ACC112 (cell line): Measurements from ENCODE around the gene ATF5.

Experiments used
- H2AFZ ChIP-seq: fragments of 200-600 bp; sonication (generic); one replicate; pipeline ENCODE4 v1.6.0; 2017; ENCODE audit warnings: antibody characterized with exemption, low read length; ENCODE audit not compliant: unreplicated experiment
- H3K27ac ChIP-seq: fragments of 200-600 bp; sonication (generic); 2 replicates; pipeline ENCODE4 v1.5.1; 2014; ENCODE audit warnings: low read depth, mild to moderate bottlenecking, antibody characterized with exemption, low read length, moderate library complexity
- H3K27me3 ChIP-seq: fragments of 200-600 bp; sonication (generic); 2 replicates; pipeline ENCODE4 v1.6.1; 2014; ENCODE audit warnings: mild to moderate bottlenecking, antibody characterized with exemption, low read length, moderate library complexity, mixed read lengths; ENCODE audit not compliant: insufficient read depth
- H3K36me3 ChIP-seq: fragments of 200-600 bp; sonication (generic); 2 replicates; pipeline ENCODE4 v1.6.1; 2016; ENCODE audit warnings: mild to moderate bottlenecking, antibody characterized with exemption, low read length, moderate library complexity, mixed read lengths; ENCODE audit not compliant: insufficient read depth
- H3K4me1 ChIP-seq: fragments of 200-600 bp; sonication (generic); one replicate; pipeline ENCODE4 v1.6.1; 2016; ENCODE audit warnings: low read length, mixed read lengths; ENCODE audit not compliant: insufficient read depth, unreplicated experiment, control insufficient read depth
- H3K4me3 ChIP-seq: fragments of 200-600 bp; sonication (generic); 2 replicates; pipeline ENCODE4 v1.5.1; 2014; ENCODE audit warnings: mild to moderate bottlenecking, low read depth, low read length
- H3K79me2 ChIP-seq: fragments of 200-600 bp; sonication (generic); one replicate; pipeline ENCODE4 v1.6.0; 2016; ENCODE audit warnings: low read length; ENCODE audit not compliant: control insufficient read depth, unreplicated experiment, insufficient read depth

The ATF5 gene

DNA sequence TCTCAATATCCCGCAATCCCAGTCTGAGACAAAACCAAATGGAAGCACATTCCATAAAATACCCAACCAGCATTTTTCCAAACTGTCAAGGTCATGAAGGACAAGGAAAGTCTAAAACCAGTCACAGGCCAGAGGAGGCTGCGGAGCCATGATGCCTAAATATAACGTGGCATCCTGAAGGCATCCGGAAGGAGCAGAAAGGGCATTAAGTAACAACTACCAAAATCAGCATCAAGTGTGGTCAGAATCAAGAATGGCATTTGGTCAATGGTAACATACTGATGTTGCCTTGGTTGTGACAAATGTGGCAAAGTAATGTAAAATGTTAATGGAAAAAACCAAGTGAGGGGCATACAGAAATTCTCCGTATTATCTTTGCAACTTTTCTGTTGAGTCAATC, 3.5 kb upstream of the ATF5 start:
- Histone ChIP-seq H3K4me1 (peaks cover 28% of the 10 kb centered on the region), H3K27ac (no peak overlapping the region), H3K36me3 (peaks cover 11% of the 10 kb centered on the region; the same call in 1 of the 2 replicates), H3K4me3 (no peak overlapping the region), H3K79me2 (peaks cover 76% of the 10 kb centered on the region), H2AFZ (no peak overlapping the region), H3K27me3 (no peaks in the 10 kb centered on the region)

DNA sequence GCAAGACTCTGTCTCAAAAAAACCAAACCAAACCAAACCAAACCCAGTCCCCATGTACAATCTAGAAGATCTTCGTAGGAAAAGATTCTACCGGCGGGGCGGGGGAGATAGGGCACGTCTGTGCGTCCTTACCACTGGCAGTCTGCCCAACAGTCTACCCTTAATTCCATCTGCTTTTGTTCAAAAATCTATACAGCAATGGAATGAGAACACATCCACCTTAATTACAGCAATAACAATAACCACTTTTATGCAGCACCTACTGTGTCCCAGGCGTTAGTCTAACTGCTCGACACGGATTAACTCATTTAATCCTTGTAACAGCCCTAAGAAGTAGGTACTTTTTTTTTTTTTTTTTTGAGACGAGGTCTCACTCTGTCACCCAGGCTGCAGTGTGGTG, 2.5 kb upstream of the ATF5 start:
- H3K4me3 ChIP-seq: no peak overlapping the region
- H3K79me2 ChIP-seq: peaks cover 66% of the 10 kb centered on the region

DNA sequence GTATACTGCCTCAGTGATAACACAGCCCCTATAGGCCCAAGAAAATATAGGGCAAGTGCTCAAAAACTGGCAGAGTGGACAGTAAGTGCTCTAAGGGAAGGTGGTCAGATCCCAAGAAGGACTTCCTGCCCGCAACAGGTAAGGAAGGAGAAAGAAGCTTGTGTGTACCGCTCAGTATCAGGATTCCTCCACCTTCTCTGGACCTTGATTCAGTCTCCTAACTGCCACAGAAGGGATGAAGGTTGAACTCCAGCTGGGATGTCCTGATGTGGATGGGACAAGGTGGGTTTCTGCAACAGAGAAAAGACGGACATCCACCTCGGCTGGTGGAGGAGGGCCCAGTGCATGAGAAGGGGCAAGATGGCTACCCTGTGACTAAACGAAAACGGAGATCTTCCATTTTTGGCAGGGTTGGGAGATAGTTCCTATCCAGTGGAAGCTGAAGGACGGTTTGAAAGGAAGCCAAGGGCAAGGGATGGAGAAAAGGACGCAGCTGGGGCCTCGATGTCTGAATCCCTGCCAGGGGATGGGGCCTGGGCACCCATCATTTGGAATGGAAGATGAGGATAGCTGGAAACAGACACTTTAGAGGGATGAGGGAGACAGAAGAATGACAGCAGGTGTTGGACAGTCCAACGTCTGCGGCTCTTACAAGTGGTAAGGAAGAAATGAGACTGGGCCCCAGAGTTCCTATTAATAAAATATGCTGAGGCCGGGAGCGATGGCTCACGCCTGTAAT, 1.3 kb upstream of the ATF5 start:
- peaks cover 57% of the 10 kb centered on the region for H3K79me2 ChIP-seq
- peak overlapping the region; percentile 83 for H3K4me3 ChIP-seq
- peak overlapping the region; percentile 43; the same call in 1 of the 2 replicates for H3K27ac ChIP-seq
- peaks cover 19% of the 10 kb centered on the region for H3K4me1 ChIP-seq
- peaks cover 11% of the 10 kb centered on the region; the same call in 1 of the 2 replicates for H3K36me3 ChIP-seq
- H3K27me3 ChIP-seq: no peaks in the 10 kb centered on the region
- no peak overlapping the region for H2AFZ ChIP-seq

More for the DNA sequence above, 2.5 kb upstream of the ATF5 start:
- H3K4me1 ChIP-seq: peaks cover 28% of the 10 kb centered on the region
- H3K36me3 ChIP-seq: peaks cover 11% of the 10 kb centered on the region; the same call in 1 of the 2 replicates
- no peak overlapping the region for H3K27ac ChIP-seq
- H3K27me3 ChIP-seq: no peaks in the 10 kb centered on the region
- H2AFZ ChIP-seq: no peak overlapping the region

DNA sequence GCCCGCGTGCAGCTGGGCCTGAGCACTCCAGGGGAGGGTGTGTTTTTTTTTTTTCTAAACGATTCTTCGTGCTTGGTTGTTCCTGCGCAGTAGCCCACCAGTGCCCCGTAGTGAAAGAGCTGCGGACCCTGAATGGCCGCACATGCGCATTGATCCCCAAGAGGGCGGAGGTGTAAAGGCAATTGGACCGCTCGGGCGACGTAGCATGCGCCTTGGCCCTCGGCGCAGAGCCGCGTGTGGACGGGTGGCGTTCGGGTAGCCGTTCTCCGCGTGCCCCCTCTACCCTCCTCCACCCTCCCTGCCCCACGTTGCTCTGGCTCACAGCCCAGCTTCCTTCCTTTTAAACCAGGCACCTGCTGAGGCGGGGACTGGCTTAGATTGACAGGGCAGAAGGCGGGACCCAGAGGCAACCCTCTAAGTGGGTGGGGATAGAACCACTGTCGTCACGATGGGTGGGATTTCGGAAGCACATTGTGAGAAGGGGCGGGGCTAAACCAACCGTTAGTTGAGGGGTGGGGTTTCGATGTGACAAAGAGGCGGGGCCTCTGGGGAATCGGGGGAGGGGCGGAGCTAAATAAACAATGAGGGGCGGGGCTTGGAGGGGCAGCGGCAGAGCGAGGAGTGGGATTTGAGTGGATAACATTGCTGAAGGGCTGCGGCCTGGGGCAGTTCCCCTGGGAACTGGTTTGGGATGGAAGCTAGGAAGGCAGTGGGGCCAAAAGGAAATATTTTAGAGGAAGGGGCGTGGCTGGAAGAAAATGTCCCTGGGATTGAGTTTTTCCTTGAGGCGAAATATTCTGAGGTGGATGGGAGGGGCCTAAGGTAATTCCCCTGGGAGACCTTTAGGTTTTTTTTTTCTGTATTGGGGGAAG, 842 bp downstream of the ATF5 start:
- Histone ChIP-seq H3K27ac (peak overlapping the region; percentile 73), H3K79me2 (peaks cover 35% of the 10 kb centered on the region), H2AFZ (peak overlapping the region; percentile 95), H3K4me3 (peak overlapping the region; percentile 83), H3K27me3 (no peaks in the 10 kb centered on the region), H3K36me3 (peaks cover 7% of the 10 kb centered on the region; the same call in 1 of the 2 replicates), H3K4me1 (peaks cover 16% of the 10 kb centered on the region)

DNA sequence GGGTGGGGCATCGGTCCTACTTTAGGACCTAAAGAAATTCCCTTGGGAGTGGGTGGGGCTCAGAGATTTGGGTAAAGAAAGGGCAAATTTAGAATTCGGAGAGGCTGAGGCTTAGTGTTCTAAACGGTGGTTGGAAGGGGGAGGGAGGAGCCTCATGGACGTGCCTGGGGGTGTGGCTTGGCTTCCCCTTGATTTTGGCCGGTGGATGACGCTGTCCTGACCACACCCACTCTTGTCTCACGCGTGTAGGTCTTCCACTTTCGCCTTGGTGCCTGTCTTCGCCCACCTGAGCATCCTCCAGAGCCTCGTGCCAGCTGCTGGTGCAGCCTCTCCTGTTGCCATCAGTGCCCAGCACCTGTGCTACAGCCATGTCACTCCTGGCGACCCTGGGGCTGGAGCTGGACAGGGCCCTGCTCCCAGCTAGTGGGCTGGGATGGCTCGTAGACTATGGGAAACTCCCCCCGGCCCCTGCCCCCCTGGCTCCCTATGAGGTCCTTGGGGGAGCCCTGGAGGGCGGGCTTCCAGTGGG, 1.5 kb downstream of the ATF5 start:
- H3K79me2 ChIP-seq: peaks cover 30% of the 10 kb centered on the region
- peaks cover 7% of the 10 kb centered on the region; the same call in 1 of the 2 replicates for H3K36me3 ChIP-seq
- H3K4me3 ChIP-seq: peak overlapping the region; percentile 83
- no peak overlapping the region for H3K27ac ChIP-seq
- H3K27me3 ChIP-seq: no peaks in the 10 kb centered on the region
- H2AFZ ChIP-seq: no peak overlapping the region
- H3K4me1 ChIP-seq: peaks cover 12% of the 10 kb centered on the region

DNA sequence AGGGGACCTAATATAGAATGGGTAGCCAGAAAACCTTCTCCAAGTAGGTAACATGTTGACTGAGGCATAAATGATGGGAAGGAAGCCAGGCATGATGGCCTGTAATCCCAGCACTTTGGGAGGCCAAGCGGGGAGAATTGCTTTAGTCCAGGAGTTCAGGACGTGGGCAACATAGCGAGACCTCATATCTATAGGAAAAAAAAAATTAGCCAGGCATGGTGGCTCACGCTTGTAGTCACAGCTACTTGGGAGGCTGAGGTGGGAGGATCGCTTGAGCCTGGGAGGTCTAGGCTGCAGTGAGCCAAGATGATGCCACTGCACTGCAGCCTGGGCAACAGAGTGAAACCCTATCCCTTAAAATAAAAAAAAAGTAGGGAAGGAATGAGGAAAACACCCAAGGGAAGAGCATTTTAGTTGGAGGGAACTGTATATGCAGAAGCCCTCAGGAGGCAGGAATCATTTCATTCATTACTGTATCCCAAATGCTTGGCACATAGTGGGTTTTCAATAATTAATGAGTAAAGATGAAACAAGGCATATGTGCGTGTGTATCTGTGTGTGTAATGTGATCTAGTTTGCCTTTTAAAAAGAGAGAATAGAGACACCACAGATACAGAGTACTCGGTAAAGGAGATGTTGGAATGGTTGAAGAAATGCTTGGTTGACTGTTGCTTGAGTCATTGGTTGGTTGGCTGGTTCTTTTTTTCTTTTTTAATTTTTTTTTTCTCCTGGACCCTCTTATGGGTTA, 2.5 kb downstream of the ATF5 start:
- Histone ChIP-seq H3K27ac (no peak overlapping the region), H3K4me3 (no peak overlapping the region), H3K4me1 (peaks cover 12% of the 10 kb centered on the region), H2AFZ (no peak overlapping the region), H3K36me3 (peaks cover 7% of the 10 kb centered on the region; the same call in 1 of the 2 replicates), H3K27me3 (no peaks in the 10 kb centered on the region), H3K79me2 (peaks cover 26% of the 10 kb centered on the region)

DNA sequence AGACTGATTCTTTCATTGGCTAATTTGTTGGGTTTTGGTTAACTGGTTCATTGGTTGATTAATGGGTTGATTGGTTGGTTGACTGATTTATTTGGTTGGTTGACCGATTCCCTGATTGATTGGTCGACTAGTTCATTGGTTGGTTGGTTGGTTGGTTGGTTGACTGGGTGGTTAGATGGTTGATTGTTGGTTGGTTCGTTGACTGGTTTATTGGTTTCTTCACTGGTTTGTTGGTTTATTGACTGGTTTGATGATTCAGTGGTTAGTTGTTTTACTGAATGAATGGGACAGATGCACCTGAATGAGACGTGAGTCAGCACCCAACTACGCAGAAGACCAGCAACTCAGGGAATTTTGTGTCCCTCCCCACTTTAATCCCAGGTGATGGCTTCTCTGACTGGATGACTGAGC, 3.0 kb downstream of the ATF5 start:
- H3K27me3 ChIP-seq: no peaks in the 10 kb centered on the region
- H3K4me3 ChIP-seq: no peak overlapping the region
- no peak overlapping the region for H2AFZ ChIP-seq
- H3K27ac ChIP-seq: no peak overlapping the region
- peaks cover 20% of the 10 kb centered on the region for H3K79me2 ChIP-seq
- H3K36me3 ChIP-seq: peaks cover 6% of the 10 kb centered on the region; the same call in 1 of the 2 replicates
- H3K4me1 ChIP-seq: peaks cover 10% of the 10 kb centered on the region

DNA sequence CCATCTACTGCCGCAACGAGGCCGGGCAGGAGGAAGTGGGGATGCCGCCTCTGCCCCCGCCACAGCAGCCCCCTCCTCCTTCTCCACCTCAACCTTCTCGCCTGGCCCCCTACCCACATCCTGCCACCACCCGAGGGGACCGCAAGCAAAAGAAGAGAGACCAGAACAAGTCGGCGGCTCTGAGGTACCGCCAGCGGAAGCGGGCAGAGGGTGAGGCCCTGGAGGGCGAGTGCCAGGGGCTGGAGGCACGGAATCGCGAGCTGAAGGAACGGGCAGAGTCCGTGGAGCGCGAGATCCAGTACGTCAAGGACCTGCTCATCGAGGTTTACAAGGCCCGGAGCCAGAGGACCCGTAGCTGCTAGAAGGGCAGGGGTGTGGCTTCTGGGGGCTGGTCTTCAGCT, 3.7 kb downstream of the ATF5 start:
- H3K36me3 ChIP-seq: no peaks in the 10 kb centered on the region
- H3K27ac ChIP-seq: no peak overlapping the region
- H3K79me2 ChIP-seq: peaks cover 14% of the 10 kb centered on the region
- no peak overlapping the region for H3K4me3 ChIP-seq
- H3K27me3 ChIP-seq: no peaks in the 10 kb centered on the region
- H3K4me1 ChIP-seq: peaks cover 3% of the 10 kb centered on the region
- H2AFZ ChIP-seq: no peak overlapping the region

DNA sequence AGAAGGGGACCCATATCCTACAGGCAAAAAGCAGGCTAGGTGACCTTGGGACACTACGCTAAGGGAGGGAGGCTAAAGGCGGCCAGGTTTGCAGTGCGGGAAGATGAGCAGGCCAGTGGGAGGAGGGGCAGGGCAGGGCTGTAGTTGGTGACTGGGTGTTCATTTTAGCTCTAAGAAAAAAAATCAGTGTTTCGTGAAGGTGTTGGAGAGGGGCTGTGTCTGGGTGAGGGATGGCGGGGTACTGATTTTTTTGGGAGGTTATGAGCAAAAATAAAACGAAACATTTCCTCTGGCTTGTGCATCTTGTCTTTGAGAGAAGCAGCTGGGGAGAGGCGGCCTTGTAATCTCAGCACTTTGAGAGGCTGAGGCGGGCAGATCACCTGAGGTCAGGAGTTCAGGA, 4.6 kb downstream of the ATF5 start:
- Histone ChIP-seq H3K27me3 (no peaks in the 10 kb centered on the region), H3K4me3 (no peak overlapping the region), H3K36me3 (no peaks in the 10 kb centered on the region), H3K27ac (no peak overlapping the region), H3K79me2 (peaks cover 6% of the 10 kb centered on the region), H3K4me1 (no peaks in the 10 kb centered on the region), H2AFZ (no peak overlapping the region)

DNA sequence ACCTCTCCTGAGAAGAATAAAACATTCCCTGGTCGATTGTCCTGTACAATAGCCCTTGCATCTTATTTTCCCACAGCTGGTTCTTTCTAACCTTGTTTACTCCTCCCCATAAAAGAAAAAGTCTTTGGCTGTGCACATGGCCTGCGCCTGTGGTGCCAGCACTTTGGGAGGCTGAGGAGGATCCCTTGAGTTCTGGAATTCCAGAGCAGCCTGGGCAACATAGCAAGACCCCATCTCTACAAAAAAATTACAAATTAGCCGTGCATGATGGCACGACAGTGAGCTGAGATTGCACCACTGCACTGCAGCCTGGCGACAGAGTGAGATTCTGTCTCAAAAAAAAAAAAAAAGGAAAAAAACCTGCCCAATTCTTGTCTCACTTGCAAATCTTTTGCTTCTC, 7.5 kb downstream of the ATF5 start:
- Histone ChIP-seq H3K79me2 (no peaks in the 10 kb centered on the region), H2AFZ (no peak overlapping the region), H3K27ac (no peak overlapping the region), H3K36me3 (no peaks in the 10 kb centered on the region), H3K4me3 (no peak overlapping the region), H3K27me3 (no peaks in the 10 kb centered on the region), H3K4me1 (no peaks in the 10 kb centered on the region)
